GM23338 (cell line): ENCODE measurements around the gene GRIN1. TPM values are rescaled to one million over a fixed set of nuclear protein-coding genes. Genes with fewer than 3 reads are reported as not detected.

Source experiments
- ATAC-seq: fragments of 200-7000 bp; cut with Tn5 transposase; 3 replicates; pipeline ENCODE4 v1.9.1; 2020
- DNase-seq: peaks from one replicate; pipeline ENCODE4 v3.0.0-alpha.2; 2015; ENCODE audit warnings: low spot score
- H2AFZ ChIP-seq: fragments of 200-600 bp; sonication (generic); 2 replicates; pipeline ENCODE4 v1.8.0; 2016; ENCODE audit warnings: antibody characterized with exemption, mild to moderate bottlenecking, moderate library complexity
- H3F3A ChIP-seq: fragments of 200-600 bp; sonication (generic); replicated peaks from 2 replicates; pipeline ENCODE4 v1.8.0; 2017; ENCODE audit warnings: antibody characterized with exemption, mixed run types, low read depth
- H3K27ac ChIP-seq: fragments of 200-600 bp; sonication (generic); 2 replicates; pipeline ENCODE4 v1.6.1; 2016; ENCODE audit warnings: low read depth
- H3K27me3 ChIP-seq: fragments of 200-600 bp; sonication (generic); 2 replicates; pipeline ENCODE4 v1.8.0; 2016; ENCODE audit warnings: mild to moderate bottlenecking, mixed run types, moderate library complexity; ENCODE audit not compliant: insufficient read depth
- H3K36me3 ChIP-seq: fragments of 200-600 bp; sonication (generic); 2 replicates; pipeline ENCODE4 v1.8.0; 2016; ENCODE audit warnings: mild to moderate bottlenecking; ENCODE audit not compliant: insufficient read depth
- H3K4me1 ChIP-seq: fragments of 200-600 bp; sonication (generic); 2 replicates; pipeline ENCODE4 v1.8.0; 2016; ENCODE audit warnings: mild to moderate bottlenecking, moderate library complexity; ENCODE audit not compliant: insufficient read depth
- H3K4me2 ChIP-seq: fragments of 200-600 bp; sonication (generic); 2 replicates; pipeline ENCODE4 v1.7.1; 2017; ENCODE audit warnings: mixed run types
- H3K4me3 ChIP-seq: fragments of 200-600 bp; sonication (generic); 2 replicates; pipeline ENCODE4 v1.6.1; 2016; ENCODE audit warnings: mixed run types
- H3K79me2 ChIP-seq: fragments of 200-600 bp; sonication (generic); replicated peaks from 2 replicates; pipeline ENCODE4 v1.8.0; 2017; ENCODE audit warnings: mild to moderate bottlenecking; ENCODE audit not compliant: insufficient read depth
- H3K9me2 ChIP-seq: fragments of 200-600 bp; sonication (generic); 2 replicates; pipeline ENCODE4 v1.8.0; 2017; ENCODE audit not compliant: insufficient read depth
- H4K20me1 ChIP-seq: fragments of 200-600 bp; sonication (generic); replicated peaks from 2 replicates; pipeline ENCODE4 v1.8.0; 2017; ENCODE audit warnings: mild to moderate bottlenecking; ENCODE audit not compliant: insufficient read depth
- H3K27ac Mint-ChIP-seq: 2 replicates; pipeline ENCODE4 v1.8.0; 2020; ENCODE audit warnings: inconsistent platforms, mild to moderate bottlenecking, moderate library complexity, mixed read lengths
- H3K27me3 Mint-ChIP-seq: 3 replicates; pipeline ENCODE4 v1.8.0; 2022; ENCODE audit warnings: low read depth, mild to moderate bottlenecking, moderate library complexity, mixed read lengths, inconsistent platforms; ENCODE audit not compliant: insufficient read depth, poor library complexity
- H3K36me3 Mint-ChIP-seq: 3 replicates; pipeline ENCODE4 v1.8.0; 2021; ENCODE audit warnings: low read depth, mild to moderate bottlenecking, inconsistent platforms, moderate library complexity, mixed read lengths
- H3K4me1 Mint-ChIP-seq: 3 replicates; pipeline ENCODE4 v1.8.0; 2020; ENCODE audit warnings: mild to moderate bottlenecking, inconsistent platforms, mixed read lengths
- H3K4me3 Mint-ChIP-seq: 3 replicates; pipeline ENCODE4 v1.8.0; 2021; ENCODE audit warnings: moderate library complexity, mild to moderate bottlenecking, inconsistent platforms, mixed read lengths
- H3K9me3 Mint-ChIP-seq: 3 replicates; pipeline ENCODE4 v1.8.0; 2020; ENCODE audit warnings: moderate library complexity, mild to moderate bottlenecking, inconsistent platforms, mixed read lengths
- NANOG ChIP-seq: IDR thresholded peaks from 2 replicates; pipeline ENCODE4 v1.6.1; 2016; ENCODE audit warnings: antibody characterized with exemption, borderline replicate concordance
- POLR2AphosphoS5 ChIP-seq: IDR thresholded peaks from 2 replicates; pipeline ENCODE4 v1.6.1; 2016; ENCODE audit warnings: antibody characterized with exemption, low read depth
- STAT1 ChIP-seq: IDR thresholded peaks from one replicate; pipeline ENCODE4 v1.6.1; 2016; ENCODE audit warnings: antibody characterized with exemption; ENCODE audit not compliant: unreplicated experiment
- ZNF114 ChIP-seq: fragments of 250-450 bp; sonication (Bioruptor Pico); IDR thresholded peaks from 2 replicates; pipeline ENCODE4 v1.5.0; 2020; ENCODE audit warnings: mild to moderate bottlenecking, moderate library complexity
- polyA plus RNA-seq: library from polyadenylated mRNA; unstranded; fragments of >200 nt; fragmentation: Nextera tagmentation; extraction: Ambion mirVana; gene quantifications from 2 replicates; pipeline ENCODE4 v1.2.1, GENCODE V29; 2016
- total RNA-seq: library from RNA; depleted of rRNA; stranded (reverse); fragments of >200 nt; shearing (Covaris generic); gene quantifications from 2 replicates; pipeline ENCODE4 v1.2.3, GENCODE V29; 2014
- TF ChIP-seq, protein P1 (sequence below), 2 experiments: fragments of 200-600 bp in 1 of 2; sonication (generic) in 1 of 2; conservative IDR thresholded peaks; 2 replicates each; pipeline versions ENCODE4 v1.5.1 to v1.6.1; 2016 to 2017; ENCODE audit warnings: antibody characterized with exemption in 2 of 2, low read depth in 2 of 2, mild to moderate bottlenecking in 2 of 2, moderate library complexity in 1 of 2
- TF ChIP-seq, protein P2 (sequence below): fragments of 250-450 bp; sonication (Bioruptor Pico); IDR thresholded peaks from 2 replicates; pipeline ENCODE4 v1.5.0; 2020; ENCODE audit warnings: mild to moderate bottlenecking, moderate library complexity

The GRIN1 gene
- total and polyA plus RNA-seq, 2 experiments from 2014 or later, result 2.7 to 5.5 TPM

DNA sequence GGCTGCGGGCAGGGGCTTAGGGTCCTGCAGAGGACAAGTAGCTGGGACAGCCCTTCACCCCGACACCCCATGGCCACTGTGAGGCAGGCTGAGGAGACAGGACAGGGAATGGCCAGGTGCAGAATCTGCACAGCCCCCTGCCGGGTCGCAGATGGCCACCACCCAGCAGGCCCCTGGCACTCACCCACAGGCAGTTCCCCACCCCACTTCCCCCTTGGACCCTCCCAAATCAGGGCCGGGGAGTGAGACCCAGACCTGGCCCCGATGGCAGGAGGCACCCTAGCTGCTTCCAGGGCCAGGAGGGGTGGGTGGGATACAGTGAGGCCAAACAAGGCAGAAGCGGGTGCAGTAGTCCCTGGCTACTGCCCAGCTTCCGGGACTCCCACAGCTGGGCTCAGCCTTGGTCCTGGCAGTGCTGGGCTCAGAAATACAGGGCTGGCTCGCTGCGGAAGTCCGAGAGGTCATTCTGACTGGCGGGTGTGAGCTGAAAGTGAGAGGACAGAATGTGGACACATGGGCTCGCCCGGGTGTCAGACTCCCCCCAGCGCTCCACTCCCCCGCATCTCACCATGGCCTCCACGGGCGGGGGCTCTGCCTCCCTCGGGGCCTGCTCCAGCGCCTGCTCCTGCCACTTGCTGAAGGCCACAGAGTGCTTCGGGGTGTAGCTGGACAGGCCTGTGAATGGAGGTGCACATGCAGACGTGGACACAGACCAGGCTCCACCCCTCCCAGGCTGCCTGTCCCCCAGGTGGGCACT lies 52.9 kb downstream of the GRIN1 start:
- peaks cover 16% of the 10 kb centered on the region for H3K4me1 Mint-ChIP-seq
- TF ChIP-seq NANOG (no peak), STAT1 (no peak), ZNF114 (no peak), POLR2AphosphoS5 (no peak)
- TF ChIP-seq, protein P1, sequence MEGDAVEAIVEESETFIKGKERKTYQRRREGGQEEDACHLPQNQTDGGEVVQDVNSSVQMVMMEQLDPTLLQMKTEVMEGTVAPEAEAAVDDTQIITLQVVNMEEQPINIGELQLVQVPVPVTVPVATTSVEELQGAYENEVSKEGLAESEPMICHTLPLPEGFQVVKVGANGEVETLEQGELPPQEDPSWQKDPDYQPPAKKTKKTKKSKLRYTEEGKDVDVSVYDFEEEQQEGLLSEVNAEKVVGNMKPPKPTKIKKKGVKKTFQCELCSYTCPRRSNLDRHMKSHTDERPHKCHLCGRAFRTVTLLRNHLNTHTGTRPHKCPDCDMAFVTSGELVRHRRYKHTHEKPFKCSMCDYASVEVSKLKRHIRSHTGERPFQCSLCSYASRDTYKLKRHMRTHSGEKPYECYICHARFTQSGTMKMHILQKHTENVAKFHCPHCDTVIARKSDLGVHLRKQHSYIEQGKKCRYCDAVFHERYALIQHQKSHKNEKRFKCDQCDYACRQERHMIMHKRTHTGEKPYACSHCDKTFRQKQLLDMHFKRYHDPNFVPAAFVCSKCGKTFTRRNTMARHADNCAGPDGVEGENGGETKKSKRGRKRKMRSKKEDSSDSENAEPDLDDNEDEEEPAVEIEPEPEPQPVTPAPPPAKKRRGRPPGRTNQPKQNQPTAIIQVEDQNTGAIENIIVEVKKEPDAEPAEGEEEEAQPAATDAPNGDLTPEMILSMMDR (conservative IDR thresholded peaks at IDR 0.05; ENCODE audit: low read depth in 2 of 2), result no peak
- TF ChIP-seq, protein P2, sequence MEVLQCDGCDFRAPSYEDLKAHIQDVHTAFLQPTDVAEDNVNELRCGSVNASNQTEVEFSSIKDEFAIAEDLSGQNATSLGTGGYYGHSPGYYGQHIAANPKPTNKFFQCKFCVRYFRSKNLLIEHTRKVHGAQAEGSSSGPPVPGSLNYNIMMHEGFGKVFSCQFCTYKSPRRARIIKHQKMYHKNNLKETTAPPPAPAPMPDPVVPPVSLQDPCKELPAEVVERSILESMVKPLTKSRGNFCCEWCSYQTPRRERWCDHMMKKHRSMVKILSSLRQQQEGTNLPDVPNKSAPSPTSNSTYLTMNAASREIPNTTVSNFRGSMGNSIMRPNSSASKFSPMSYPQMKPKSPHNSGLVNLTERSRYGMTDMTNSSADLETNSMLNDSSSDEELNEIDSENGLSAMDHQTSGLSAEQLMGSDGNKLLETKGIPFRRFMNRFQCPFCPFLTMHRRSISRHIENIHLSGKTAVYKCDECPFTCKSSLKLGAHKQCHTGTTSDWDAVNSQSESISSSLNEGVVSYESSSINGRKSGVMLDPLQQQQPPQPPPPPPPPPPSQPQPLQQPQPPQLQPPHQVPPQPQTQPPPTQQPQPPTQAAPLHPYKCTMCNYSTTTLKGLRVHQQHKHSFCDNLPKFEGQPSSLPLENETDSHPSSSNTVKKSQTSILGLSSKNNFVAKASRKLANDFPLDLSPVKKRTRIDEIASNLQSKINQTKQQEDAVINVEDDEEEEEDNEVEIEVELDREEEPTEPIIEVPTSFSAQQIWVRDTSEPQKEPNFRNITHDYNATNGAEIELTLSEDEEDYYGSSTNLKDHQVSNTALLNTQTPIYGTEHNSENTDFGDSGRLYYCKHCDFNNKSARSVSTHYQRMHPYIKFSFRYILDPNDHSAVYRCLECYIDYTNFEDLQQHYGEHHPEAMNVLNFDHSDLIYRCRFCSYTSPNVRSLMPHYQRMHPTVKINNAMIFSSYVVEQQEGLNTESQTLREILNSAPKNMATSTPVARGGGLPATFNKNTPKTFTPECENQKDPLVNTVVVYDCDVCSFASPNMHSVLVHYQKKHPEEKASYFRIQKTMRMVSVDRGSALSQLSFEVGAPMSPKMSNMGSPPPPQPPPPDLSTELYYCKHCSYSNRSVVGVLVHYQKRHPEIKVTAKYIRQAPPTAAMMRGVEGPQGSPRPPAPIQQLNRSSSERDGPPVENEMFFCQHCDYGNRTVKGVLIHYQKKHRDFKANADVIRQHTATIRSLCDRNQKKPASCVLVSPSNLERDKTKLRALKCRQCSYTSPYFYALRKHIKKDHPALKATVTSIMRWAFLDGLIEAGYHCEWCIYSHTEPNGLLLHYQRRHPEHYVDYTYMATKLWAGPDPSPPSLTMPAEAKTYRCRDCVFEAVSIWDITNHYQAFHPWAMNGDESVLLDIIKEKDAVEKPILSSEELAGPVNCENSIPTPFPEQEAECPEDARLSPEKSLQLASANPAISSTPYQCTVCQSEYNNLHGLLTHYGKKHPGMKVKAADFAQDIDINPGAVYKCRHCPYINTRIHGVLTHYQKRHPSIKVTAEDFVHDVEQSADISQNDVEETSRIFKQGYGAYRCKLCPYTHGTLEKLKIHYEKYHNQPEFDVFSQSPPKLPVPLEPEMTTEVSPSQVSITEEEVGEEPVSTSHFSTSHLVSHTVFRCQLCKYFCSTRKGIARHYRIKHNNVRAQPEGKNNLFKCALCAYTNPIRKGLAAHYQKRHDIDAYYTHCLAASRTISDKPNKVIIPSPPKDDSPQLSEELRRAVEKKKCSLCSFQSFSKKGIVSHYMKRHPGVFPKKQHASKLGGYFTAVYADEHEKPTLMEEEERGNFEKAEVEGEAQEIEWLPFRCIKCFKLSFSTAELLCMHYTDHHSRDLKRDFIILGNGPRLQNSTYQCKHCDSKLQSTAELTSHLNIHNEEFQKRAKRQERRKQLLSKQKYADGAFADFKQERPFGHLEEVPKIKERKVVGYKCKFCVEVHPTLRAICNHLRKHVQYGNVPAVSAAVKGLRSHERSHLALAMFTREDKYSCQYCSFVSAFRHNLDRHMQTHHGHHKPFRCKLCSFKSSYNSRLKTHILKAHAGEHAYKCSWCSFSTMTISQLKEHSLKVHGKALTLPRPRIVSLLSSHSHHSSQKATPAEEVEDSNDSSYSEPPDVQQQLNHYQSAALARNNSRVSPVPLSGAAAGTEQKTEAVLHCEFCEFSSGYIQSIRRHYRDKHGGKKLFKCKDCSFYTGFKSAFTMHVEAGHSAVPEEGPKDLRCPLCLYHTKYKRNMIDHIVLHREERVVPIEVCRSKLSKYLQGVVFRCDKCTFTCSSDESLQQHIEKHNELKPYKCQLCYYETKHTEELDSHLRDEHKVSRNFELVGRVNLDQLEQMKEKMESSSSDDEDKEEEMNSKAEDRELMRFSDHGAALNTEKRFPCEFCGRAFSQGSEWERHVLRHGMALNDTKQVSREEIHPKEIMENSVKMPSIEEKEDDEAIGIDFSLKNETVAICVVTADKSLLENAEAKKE (CRISPR knock-in tag), result no peak
- Histone ChIP-seq H3K27ac (no peak overlapping the region), H3F3A (0 out of 2 replicates have a peak, but pooled peaks cover 4% of the 10 kb centered on the region), H3K4me1 (peaks cover 13% of the 10 kb centered on the region), H4K20me1 (peaks cover 4% of the 10 kb centered on the region; the same call in 1 of the 2 replicates), H3K9me2 (no peaks in the 10 kb centered on the region), H3K36me3 (no peaks in the 10 kb centered on the region), H3K4me3 (no peak overlapping the region), H3K79me2 (peaks cover 36% of the 10 kb centered on the region), H2AFZ (no peak overlapping the region), H3K4me2 (no peak overlapping the region), H3K27me3 (no peaks in the 10 kb centered on the region)
- H3K27ac Mint-ChIP-seq, result no peak overlapping the region
- H3K27me3 Mint-ChIP-seq, result peaks cover 12% of the 10 kb centered on the region
- peaks cover 5% of the 10 kb centered on the region for H3K36me3 Mint-ChIP-seq
- DNase-seq, result no peak
- no peaks in the 10 kb centered on the region; the same call in 2 of the 3 replicates for H3K9me3 Mint-ChIP-seq
- H3K4me3 Mint-ChIP-seq, result no peak overlapping the region
- no peak for ATAC-seq
